Measurements from ENCODE around the gene ACACB.

ACACB gene

GRCh38 chr12:109309381-109310246 lies 193.2 kb downstream of the ACACB start:
- no peak for DNase-seq

DNA sequence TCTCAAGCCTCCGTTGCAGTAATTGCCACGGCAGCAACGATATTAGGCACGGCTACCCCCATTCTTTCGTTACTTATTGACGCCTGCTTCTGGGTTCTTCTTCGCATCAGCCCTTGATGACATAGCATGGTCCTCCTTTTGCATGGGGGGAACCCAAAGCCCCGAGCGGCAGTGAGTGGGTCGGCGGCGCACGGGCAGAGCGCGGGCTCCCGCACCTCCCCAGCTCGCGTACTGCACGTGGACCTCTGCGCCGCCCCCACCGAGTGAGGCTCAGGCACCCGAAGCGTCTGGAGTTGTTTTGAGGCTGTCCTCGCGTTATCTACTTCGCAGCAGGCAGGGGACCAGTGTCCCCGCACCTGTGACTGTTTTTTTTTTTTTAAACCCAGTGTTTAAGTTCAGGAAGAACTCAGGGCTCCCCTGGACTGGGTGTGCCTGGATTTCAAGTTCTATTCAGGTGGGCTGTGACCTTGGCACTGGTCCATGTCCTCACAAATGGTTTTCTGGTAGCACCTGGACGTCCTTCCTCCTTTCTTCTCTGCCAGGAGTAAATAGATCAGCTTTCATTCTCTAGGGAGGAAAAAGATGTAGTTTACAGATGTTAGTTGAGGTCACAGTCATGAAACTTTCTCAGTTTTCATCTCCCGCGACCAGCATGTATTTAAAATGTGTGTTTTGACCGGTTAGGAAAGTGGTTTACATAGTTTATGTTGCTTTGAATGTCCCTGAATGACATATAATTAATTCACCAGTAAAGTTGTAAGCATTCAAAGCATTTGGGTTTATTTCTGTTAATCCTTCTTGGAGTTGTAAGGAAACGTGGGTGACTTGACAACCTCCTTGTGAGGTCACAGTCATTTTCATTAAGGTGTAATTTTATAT lies 194.1 kb downstream of the ACACB start:
- DNase-seq: peak; percentile 36

Measured in DMS 273 treated with DMSO at 0.1 percent for 48 hours (cell line).